Left renal pelvis (tissue), 4 donors: Measurements from ENCODE around the gene OMA1. TPM values are rescaled to one million over a fixed set of nuclear protein-coding genes. Genes with fewer than 3 reads are reported as not detected.
"Not testable (repeated sequence)": the region's sequence is repeated elsewhere in the genome, so short reads cannot be mapped to it uniquely, and the experiment has no call there.

Experiments used
- DNase-seq, 4 donors: peaks; one replicate each; pipeline ENCODE4 v3.0.0-alpha.2; 2013; ENCODE audit warnings: low read depth in 4 of 4, low spot score in 3 of 4
- polyA plus RNA-seq, 4 donors: library from polyadenylated mRNA; unstranded; fragments of 120-200 nt; gene quantifications; one replicate each; pipeline ENCODE4 v1.2.1, GENCODE V29; 2013; ENCODE audit not compliant: insufficient read length in 4 of 4

The OMA1 gene
- polyA plus RNA-seq, 4 donors = 15.6 to 38.7 (median 35.7) TPM

GRCh38 chr1:58531842-58532241 is 14.7 kb downstream of the OMA1 start:
- not testable (repeated sequence) for DNase-seq

- no peak for DNase-seq
These were observed 17.2 kb downstream of the OMA1 start for GRCh38 chr1:58529284-58529683.

GRCh38 chr1:58528518-58528917 is 18.0 kb downstream of the OMA1 start:
- no peak for DNase-seq

- DNase-seq = no peak
These were observed 22.1 kb downstream of the OMA1 start for GRCh38 chr1:58524353-58524945.

GRCh38 chr1:58515794-58516401 is 30.6 kb downstream of the OMA1 start:
- DNase-seq = peak; percentile 33 to 45 (median 40)

- DNase-seq = no peak
These were observed 32.6 kb downstream of the OMA1 start for GRCh38 chr1:58513956-58514355.

GRCh38 chr1:58508629-58509028 is 37.9 kb downstream of the OMA1 start:
- DNase-seq = no peak

- no peak for DNase-seq
These were observed 41.2 kb downstream of the OMA1 start for GRCh38 chr1:58505286-58505685.

GRCh38 chr1:58502519-58502918 is 44.0 kb downstream of the OMA1 start:
- no peak for DNase-seq

- DNase-seq = no peak
These were observed 46.5 kb downstream of the OMA1 start for GRCh38 chr1:58500043-58500442.

GRCh38 chr1:58497499-58497898 is 49.0 kb downstream of the OMA1 start:
- no peak for DNase-seq

GRCh38 chr1:58496042-58496441 is 50.5 kb downstream of the OMA1 start:
- no peak for DNase-seq

GRCh38 chr1:58488914-58489313 is 57.6 kb downstream of the OMA1 start:
- not testable (repeated sequence) for DNase-seq

GRCh38 chr1:58487002-58487401 is 59.5 kb downstream of the OMA1 start:
- no peak for DNase-seq

GRCh38 chr1:58481962-58482361 is 64.6 kb downstream of the OMA1 start:
- no peak for DNase-seq

GRCh38 chr1:58480191-58480590 is 66.3 kb downstream of the OMA1 start:
- DNase-seq = no peak

- DNase-seq = no peak
These were observed 69.1 kb downstream of the OMA1 start for GRCh38 chr1:58477390-58477789.

GRCh38 chr1:58476179-58476578 is 70.3 kb downstream of the OMA1 start:
- DNase-seq = no peak

GRCh38 chr1:58469476-58469875 is 77.0 kb downstream of the OMA1 start:
- DNase-seq = no peak

- no peak for DNase-seq
These were observed 77.5 kb downstream of the OMA1 start for GRCh38 chr1:58469016-58469415.

- no peak for DNase-seq
These were observed 77.9 kb downstream of the OMA1 start for GRCh38 chr1:58468612-58469011.

GRCh38 chr1:58466630-58467241 is 79.8 kb downstream of the OMA1 start:
- no peak for DNase-seq
